ENCODE data around the gene FAM114A2. TPM values are rescaled to one million over a fixed set of nuclear protein-coding genes. Genes with fewer than 3 reads are reported as not detected.

FAM114A2 gene
- total RNA-seq, 2 donors from 2014 or later: 8.9 to 31.1 TPM

- no peak overlapping the region for H3K27ac ChIP-seq
- H3K4me3 ChIP-seq: no peak overlapping the region
- no peaks in the 10 kb centered on the region for H3K9me3 ChIP-seq
- intact Hi-C loops (cut with DNase I): no loop called here
- TF ChIP-seq CTCF (IDR thresholded peaks at IDR 0.05) (no peak), POLR2A (IDR thresholded peaks at IDR 0.05) (no peak)
- DNase-seq: no peak
- H3K4me1 ChIP-seq: no peaks in the 10 kb centered on the region
- H3K36me3 ChIP-seq (replicated peaks in 1 of 2; ENCODE audit: insufficient read depth in 1 of 2, low read depth in 2 of 2): no peaks in the 10 kb centered on the region
- no peaks in the 10 kb centered on the region for H3K27me3 ChIP-seq
- ATAC-seq: no peak
These were observed 63.9 kb downstream of the FAM114A2 start for GRCh38 chr5:153974813-153975163.

DNA sequence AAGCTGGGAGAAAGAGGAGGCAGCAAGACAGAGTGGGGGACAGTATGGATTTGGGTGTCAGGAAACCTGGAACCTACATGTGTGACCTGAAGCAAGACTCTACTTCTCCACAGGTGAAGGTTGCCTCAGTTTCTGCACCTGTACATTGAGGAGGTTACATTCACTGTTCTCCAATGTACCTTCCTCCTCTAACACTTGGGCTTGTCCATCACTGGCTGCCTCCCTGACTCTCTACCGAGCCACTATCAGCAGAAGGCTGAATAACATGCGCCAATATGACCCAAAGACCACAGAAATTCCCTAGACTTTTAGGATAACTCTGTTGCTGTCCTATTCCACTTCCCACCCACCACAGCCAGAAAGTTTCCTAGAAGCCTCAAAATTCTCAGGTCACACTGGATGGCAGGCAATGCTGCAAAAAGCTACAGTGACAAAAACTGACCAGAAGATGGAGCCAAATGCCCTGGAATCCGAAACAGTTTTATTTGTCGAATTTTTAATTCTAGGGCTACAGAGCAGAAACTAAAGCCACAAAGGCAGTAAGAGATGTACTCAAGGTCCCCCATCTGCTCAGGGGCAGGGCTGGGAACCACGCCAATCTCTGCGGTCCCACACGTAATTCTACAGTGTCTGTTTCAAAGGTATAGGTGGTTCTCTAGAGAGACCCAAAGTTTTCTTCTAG, 64.4 kb downstream of the FAM114A2 start:
- TF ChIP-seq POLR2A (IDR thresholded peaks at IDR 0.05): no peak
- TF ChIP-seq CTCF (IDR thresholded peaks at IDR 0.05): peak; percentile 34 to 64 (median 60)
- Histone ChIP-seq H3K9me3 (no peaks in the 10 kb centered on the region), H3K27ac (no peak overlapping the region), H3K4me3 (no peak overlapping the region), H3K27me3 (no peaks in the 10 kb centered on the region), H3K4me1 (no peaks in the 10 kb centered on the region), H3K36me3 (replicated peaks in 1 of 2; ENCODE audit: insufficient read depth in 1 of 2, low read depth in 2 of 2) (no peaks in the 10 kb centered on the region)
- 10 to 14% methylated on average over 7 of the region's 7 CpGs for WGBS, 2 donors
- intact Hi-C loops (cut with DNase I): no loop called here
- DNase-seq (peak in 1 of 4 donors; percentile 26), ATAC-seq (peak; percentile 56)

GRCh38 chr5:153972240-153972639, 66.5 kb downstream of the FAM114A2 start:
- TF ChIP-seq CTCF (IDR thresholded peaks at IDR 0.05): no peak
- TF ChIP-seq POLR2A (IDR thresholded peaks at IDR 0.05): no peak
- Histone ChIP-seq H3K36me3 (replicated peaks in 1 of 2; ENCODE audit: insufficient read depth in 1 of 2, low read depth in 2 of 2) (no peaks in the 10 kb centered on the region), H3K27me3 (no peaks in the 10 kb centered on the region), H3K9me3 (no peaks in the 10 kb centered on the region), H3K4me3 (no peak overlapping the region), H3K27ac (no peak overlapping the region), H3K4me1 (no peaks in the 10 kb centered on the region)
- intact Hi-C loops (cut with DNase I): no loop called here
- 42 to 60% methylated on average over 2 of the region's 2 CpGs for WGBS, 2 donors
- ATAC-seq (no peak), DNase-seq (no peak)

GRCh38 chr5:153970496-153970895, 68.2 kb downstream of the FAM114A2 start:
- DNase-seq (no peak), ATAC-seq (no peak)
- no peaks in the 10 kb centered on the region for H3K27me3 ChIP-seq
- intact Hi-C loops (cut with DNase I): no loop called here
- H3K9me3 ChIP-seq: no peaks in the 10 kb centered on the region
- no peak for TF ChIP-seq POLR2A (IDR thresholded peaks at IDR 0.05)
- no peak for TF ChIP-seq CTCF (IDR thresholded peaks at IDR 0.05)
- no peak overlapping the region for H3K27ac ChIP-seq
- 80 to 83% methylated on average over 3 of the region's 3 CpGs for WGBS, 2 donors
- no peaks in the 10 kb centered on the region for H3K4me1 ChIP-seq
- H3K4me3 ChIP-seq: no peak overlapping the region
- no peaks in the 10 kb centered on the region for H3K36me3 ChIP-seq (replicated peaks in 1 of 2; ENCODE audit: insufficient read depth in 1 of 2, low read depth in 2 of 2)

DNA sequence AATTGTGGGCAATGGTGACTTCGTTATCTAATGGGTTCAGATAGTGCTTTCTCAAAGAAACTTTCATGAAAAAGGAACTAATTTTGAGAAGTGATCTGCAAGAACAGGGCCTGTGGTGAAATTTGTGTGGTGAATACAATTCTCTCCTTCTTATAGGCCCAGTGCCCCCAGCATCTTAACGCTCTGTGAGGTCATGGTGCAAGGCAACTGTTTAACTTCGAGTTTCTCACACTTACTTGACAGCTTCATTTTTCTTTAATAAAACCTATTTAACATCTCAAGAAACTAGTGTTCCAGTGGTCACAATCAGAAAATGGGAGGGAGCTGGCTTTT, 69.2 kb downstream of the FAM114A2 start:
- intact Hi-C loops (cut with DNase I): no loop called here
- Histone ChIP-seq H3K4me3 (no peak overlapping the region), H3K27me3 (no peaks in the 10 kb centered on the region), H3K27ac (no peak overlapping the region), H3K36me3 (replicated peaks in 1 of 2; ENCODE audit: insufficient read depth in 1 of 2, low read depth in 2 of 2) (no peaks in the 10 kb centered on the region), H3K9me3 (no peaks in the 10 kb centered on the region), H3K4me1 (peaks cover 4% of the 10 kb centered on the region)
- TF ChIP-seq POLR2A (IDR thresholded peaks at IDR 0.05) (no peak), CTCF (IDR thresholded peaks at IDR 0.05) (no peak)
- no peak for DNase-seq
- ATAC-seq: no peak
- WGBS, 2 donors: 61 to 72% methylated on average over 3 of the region's 3 CpGs

Data from body of pancreas (tissue), 4 donors.